SK-N-SH (cell line): ENCODE results near the gene GOLGB1. TPM values are rescaled to one million over a fixed set of nuclear protein-coding genes. Genes with fewer than 3 reads are reported as not detected.

Experiments used
- CTCF ChIA-PET: fragments of 300-600, 350-600 bp; formaldehyde crosslinking; extraction: SDS; loops from one replicate; lab custom pipeline; 2021; lab: Yijun Ruan, JAX
- POLR2A ChIA-PET: fragments of 350-600 bp; sonication (Branson Sonifier 250); formaldehyde crosslinking; extraction: SDS; loops from one replicate; lab custom pipeline; 2020; ENCODE audit warnings: antibody characterized with exemption, inconsistent platforms; lab: Yijun Ruan, JAX
- DNase-seq: peaks from one replicate; pipeline ENCODE4 v3.0.0; 2012
- H2AFZ ChIP-seq: fragments of 200-600 bp; sonication (generic); 2 replicates; pipeline ENCODE4 v1.8.1; 2016; ENCODE audit warnings: antibody characterized with exemption, mild to moderate bottlenecking, low read depth
- H3F3A ChIP-seq: fragments of 200-600 bp; sonication (generic); replicated peaks from 2 replicates; pipeline ENCODE3; 2016; ENCODE audit warnings: antibody characterized with exemption, mild to moderate bottlenecking; ENCODE audit not compliant: insufficient read depth
- H3K27ac ChIP-seq, 2 experiments: fragments of 200-500 bp in 1 of 2; fragments of 200-600 bp in 1 of 2; sonication (Bioruptor generic) in 1 of 2; sonication (generic), shearing (Covaris generic) in 1 of 2; 2 replicates each; pipeline versions ENCODE4 v1.5.1 to v1.6.1; 2014 to 2016; ENCODE audit warnings: low read depth in 2 of 2, inconsistent platforms in 1 of 2, low read length in 1 of 2, mild to moderate bottlenecking in 1 of 2, mixed read lengths in 1 of 2
- H3K27me3 ChIP-seq: fragments of 200-600 bp; sonication (generic), shearing (Covaris generic); 2 replicates; pipeline ENCODE4 v1.6.1; 2016; ENCODE audit warnings: mixed run types; ENCODE audit not compliant: insufficient read depth
- H3K36me3 ChIP-seq, 2 experiments: fragments of 200-500 bp in 1 of 2; fragments of 200-600 bp in 1 of 2; sonication (Bioruptor generic) in 1 of 2; sonication (generic) in 1 of 2; replicated peaks in 1 of 2; 2 replicates each; pipeline versions ENCODE3 to v1.5.1; 2014 to 2016; ENCODE audit warnings: low read length in 1 of 2, mild to moderate bottlenecking in 1 of 2; ENCODE audit not compliant: insufficient read depth in 2 of 2, control insufficient read depth in 1 of 2
- H3K4me1 ChIP-seq, 2 experiments: fragments of 200-500 bp in 1 of 2; fragments of 200-600 bp in 1 of 2; sonication (Bioruptor generic) in 1 of 2; sonication (generic), shearing (Covaris generic) in 1 of 2; 2 replicates each; pipeline versions ENCODE4 v1.5.1 to v1.6.1; 2014 to 2016; ENCODE audit warnings: low read depth in 1 of 2, low read length in 1 of 2, mixed run types in 1 of 2; ENCODE audit not compliant: insufficient read depth in 2 of 2, control insufficient read depth in 1 of 2
- H3K4me2 ChIP-seq: fragments of 200-600 bp; sonication (generic), shearing (Covaris generic); 2 replicates; pipeline ENCODE4 v1.6.1; 2017; ENCODE audit warnings: mixed run types
- H3K4me3 ChIP-seq, 2 experiments: fragments of 200-500 bp in 1 of 2; fragments of 200-600 bp in 1 of 2; sonication (Bioruptor generic) in 1 of 2; sonication (generic), shearing (Covaris generic) in 1 of 2; 2 replicates each; pipeline versions ENCODE4 v1.5.1 to v1.8.1; 2014 to 2016; ENCODE audit warnings: low read depth in 2 of 2, inconsistent platforms in 1 of 2, low read length in 1 of 2, mild to moderate bottlenecking in 1 of 2, mixed read lengths in 1 of 2, moderate library complexity in 1 of 2
- H3K79me2 ChIP-seq: fragments of 200-600 bp; sonication (generic); 2 replicates; pipeline ENCODE4 v1.8.1; 2017; ENCODE audit warnings: mild to moderate bottlenecking; ENCODE audit not compliant: insufficient read depth
- H3K9ac ChIP-seq: fragments of 200-600 bp; sonication (generic); 2 replicates; pipeline ENCODE4 v1.6.1; 2017; ENCODE audit warnings: mixed run types
- H3K9me2 ChIP-seq: fragments of 200-600 bp; sonication (generic); 2 replicates; pipeline ENCODE4 v1.6.1; 2017; ENCODE audit warnings: mixed run types
- H3K9me3 ChIP-seq: fragments of 200-600 bp; sonication (generic); 2 replicates; pipeline ENCODE4 v1.6.1; 2017; ENCODE audit warnings: mixed run types, mild to moderate bottlenecking, moderate library complexity
- H4K20me1 ChIP-seq: fragments of 200-600 bp; sonication (generic); 2 replicates; pipeline ENCODE4 v1.6.1; 2017; ENCODE audit warnings: mild to moderate bottlenecking, mixed run types; ENCODE audit not compliant: insufficient read depth
- CHD2 ChIP-seq: fragments of 150-350 bp; IDR thresholded peaks from 2 replicates; pipeline ENCODE4 v1.6.1; 2018; ENCODE audit warnings: low read length; ENCODE audit not compliant: partially characterized antibody
- FOXJ3 ChIP-seq: sonication (generic); formaldehyde crosslinking; IDR thresholded peaks from 2 replicates; pipeline ENCODE4 v1.5.1; 2020; ENCODE audit warnings: mild to moderate bottlenecking, missing genetic modification reagents
- GABPA ChIP-seq: IDR thresholded peaks from 2 replicates; pipeline ENCODE4 v1.4.0; 2012; ENCODE audit warnings: low read depth, mild to moderate bottlenecking
- GATA2 ChIP-seq: sonication (generic); formaldehyde crosslinking; IDR thresholded peaks from 2 replicates; pipeline ENCODE4 v1.5.0; 2020; ENCODE audit warnings: mild to moderate bottlenecking, missing genetic modification reagents
- NFIC ChIP-seq: IDR thresholded peaks from 2 replicates; pipeline ENCODE4 v1.4.0; 2012; ENCODE audit warnings: borderline replicate concordance
- NRF1 ChIP-seq: IDR thresholded peaks from 2 replicates; pipeline ENCODE4 v1.6.1; 2012; ENCODE audit warnings: low read depth, mild to moderate bottlenecking, low read length
- RAD21 ChIP-seq: IDR thresholded peaks from 2 replicates; pipeline ENCODE4 v1.6.1; 2012; ENCODE audit warnings: mild to moderate bottlenecking, low read length
- RCOR1 ChIP-seq: fragments of 150-350 bp; IDR thresholded peaks from 2 replicates; pipeline ENCODE4 v1.6.1; 2017; ENCODE audit warnings: antibody characterized with exemption, low read length
- SIN3A ChIP-seq: IDR thresholded peaks from 2 replicates; pipeline ENCODE4 v1.6.1; 2012; ENCODE audit warnings: low read depth, mild to moderate bottlenecking, low read length, moderate library complexity, borderline replicate concordance
- TAF1 ChIP-seq: IDR thresholded peaks from 2 replicates; pipeline ENCODE4 v1.6.1; 2012; ENCODE audit warnings: low read depth, mild to moderate bottlenecking, low read length, moderate library complexity, borderline replicate concordance
- TCF12 ChIP-seq: IDR thresholded peaks from 2 replicates; pipeline ENCODE4 v1.4.0; 2012
- TEAD4 ChIP-seq: IDR thresholded peaks from 2 replicates; pipeline ENCODE4 v1.4.0; 2012; ENCODE audit warnings: mild to moderate bottlenecking, borderline replicate concordance; ENCODE audit not compliant: insufficient read depth
- YY1 ChIP-seq: IDR thresholded peaks from 2 replicates; pipeline ENCODE4 v1.4.0; 2012; ENCODE audit warnings: low read depth, mild to moderate bottlenecking
- WGBS: methylation state at CpG from one replicate; pipeline ENCODE4 v1.1.6; 2017; ENCODE audit warnings: low lambda C conversion rate; 5-methylcytosine and 5-hydroxymethylcytosine counted together
- polyA plus RNA-seq, 3 experiments: library from polyadenylated mRNA; depleted of rRNA; stranded (reverse); fragments of >200 nt; gene quantifications; 2 replicates each; pipeline ENCODE4 v1.2.3, GENCODE V29; 2012
- TF ChIP-seq, protein P1 (sequence below): IDR thresholded peaks from 2 replicates; pipeline ENCODE4 v1.4.0; 2012; ENCODE audit warnings: low read depth, borderline replicate concordance
- TF ChIP-seq, protein P2 (sequence below): IDR thresholded peaks from 2 replicates; pipeline ENCODE4 v1.6.1; 2012; ENCODE audit warnings: mild to moderate bottlenecking, low read depth, low read length, moderate library complexity
- TF ChIP-seq, protein P3 (sequence below): fragments of 150-350 bp; IDR thresholded peaks from 2 replicates; pipeline ENCODE4 v1.6.1; 2017; ENCODE audit warnings: antibody characterized with exemption, low read length, low read depth, borderline replicate concordance
- TF ChIP-seq, protein P4 (sequence below): IDR thresholded peaks from 2 replicates; pipeline ENCODE4 v1.4.0; 2012; ENCODE audit warnings: low read depth, borderline replicate concordance
- TF ChIP-seq, protein P5 (sequence below): IDR thresholded peaks from 2 replicates; pipeline ENCODE4; 2012
- TF ChIP-seq, protein P6 (sequence below): IDR thresholded peaks from 2 replicates; pipeline ENCODE4 v1.4.0; 2012; ENCODE audit warnings: low read depth
- TF ChIP-seq, protein P7 (sequence below): fragments of 200-600 bp; sonication (generic); IDR thresholded peaks from 2 replicates; pipeline ENCODE4 v1.6.1; 2017; ENCODE audit warnings: antibody characterized with exemption, mild to moderate bottlenecking, moderate library complexity

Gene GOLGB1
- polyA plus RNA-seq, 1 of the 3 experiments (the other 2 are of a cell fraction) = 10.3 TPM

DNA sequence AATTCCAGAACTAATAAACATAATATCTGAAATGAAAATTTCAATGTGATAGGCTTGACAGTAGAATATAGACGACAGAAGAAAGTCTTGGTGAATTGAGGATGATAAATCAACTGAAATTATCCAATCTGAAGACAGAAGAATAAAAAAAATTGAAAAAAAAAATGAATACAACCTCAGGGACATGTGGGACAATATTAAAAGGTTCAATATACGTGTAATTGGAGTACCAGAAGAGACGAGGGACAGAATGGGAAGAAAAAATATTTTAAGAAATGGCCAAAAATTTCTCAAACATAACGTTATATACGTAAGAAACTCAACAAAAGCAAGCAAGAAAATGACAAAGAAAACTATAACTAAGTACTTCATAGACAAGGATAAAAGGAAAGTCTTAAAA is 45.6 kb downstream of the GOLGB1 start:
- Histone ChIP-seq H3K36me3 (peaks cover 41 to 66% of the 10 kb centered on the region in 2 experiments), H3K79me2 (peaks cover 13% of the 10 kb centered on the region; the same call in 1 of the 2 replicates), H3F3A (no peaks in the 10 kb centered on the region), H4K20me1 (no peaks in the 10 kb centered on the region), H3K4me3 (no peak overlapping the region), H3K27ac (no peak overlapping the region), H3K9me3 (no peaks in the 10 kb centered on the region), H3K9me2 (no peaks in the 10 kb centered on the region), H3K9ac (no peak overlapping the region), H3K4me2 (no peak overlapping the region), H2AFZ (no peak overlapping the region), H3K27me3 (no peaks in the 10 kb centered on the region), H3K4me1 (no peaks in the 10 kb centered on the region)
- ChIA-PET CTCF (interaction anchor here (1.1 kb wide), 1 partner anchor 13 kb away, joined by 3 read pairs; no protein-coding TSS in a partner anchor), POLR2A (no interaction called here)
- 94% methylated on average over 5 of the region's 5 CpGs for WGBS
- no peak for DNase-seq
- TF ChIP-seq, protein P1, sequence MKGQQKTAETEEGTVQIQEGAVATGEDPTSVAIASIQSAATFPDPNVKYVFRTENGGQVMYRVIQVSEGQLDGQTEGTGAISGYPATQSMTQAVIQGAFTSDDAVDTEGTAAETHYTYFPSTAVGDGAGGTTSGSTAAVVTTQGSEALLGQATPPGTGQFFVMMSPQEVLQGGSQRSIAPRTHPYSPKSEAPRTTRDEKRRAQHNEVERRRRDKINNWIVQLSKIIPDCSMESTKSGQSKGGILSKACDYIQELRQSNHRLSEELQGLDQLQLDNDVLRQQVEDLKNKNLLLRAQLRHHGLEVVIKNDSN = no peak
- TF ChIP-seq, protein P2, sequence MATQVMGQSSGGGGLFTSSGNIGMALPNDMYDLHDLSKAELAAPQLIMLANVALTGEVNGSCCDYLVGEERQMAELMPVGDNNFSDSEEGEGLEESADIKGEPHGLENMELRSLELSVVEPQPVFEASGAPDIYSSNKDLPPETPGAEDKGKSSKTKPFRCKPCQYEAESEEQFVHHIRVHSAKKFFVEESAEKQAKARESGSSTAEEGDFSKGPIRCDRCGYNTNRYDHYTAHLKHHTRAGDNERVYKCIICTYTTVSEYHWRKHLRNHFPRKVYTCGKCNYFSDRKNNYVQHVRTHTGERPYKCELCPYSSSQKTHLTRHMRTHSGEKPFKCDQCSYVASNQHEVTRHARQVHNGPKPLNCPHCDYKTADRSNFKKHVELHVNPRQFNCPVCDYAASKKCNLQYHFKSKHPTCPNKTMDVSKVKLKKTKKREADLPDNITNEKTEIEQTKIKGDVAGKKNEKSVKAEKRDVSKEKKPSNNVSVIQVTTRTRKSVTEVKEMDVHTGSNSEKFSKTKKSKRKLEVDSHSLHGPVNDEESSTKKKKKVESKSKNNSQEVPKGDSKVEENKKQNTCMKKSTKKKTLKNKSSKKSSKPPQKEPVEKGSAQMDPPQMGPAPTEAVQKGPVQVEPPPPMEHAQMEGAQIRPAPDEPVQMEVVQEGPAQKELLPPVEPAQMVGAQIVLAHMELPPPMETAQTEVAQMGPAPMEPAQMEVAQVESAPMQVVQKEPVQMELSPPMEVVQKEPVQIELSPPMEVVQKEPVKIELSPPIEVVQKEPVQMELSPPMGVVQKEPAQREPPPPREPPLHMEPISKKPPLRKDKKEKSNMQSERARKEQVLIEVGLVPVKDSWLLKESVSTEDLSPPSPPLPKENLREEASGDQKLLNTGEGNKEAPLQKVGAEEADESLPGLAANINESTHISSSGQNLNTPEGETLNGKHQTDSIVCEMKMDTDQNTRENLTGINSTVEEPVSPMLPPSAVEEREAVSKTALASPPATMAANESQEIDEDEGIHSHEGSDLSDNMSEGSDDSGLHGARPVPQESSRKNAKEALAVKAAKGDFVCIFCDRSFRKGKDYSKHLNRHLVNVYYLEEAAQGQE = no peak
- TF ChIP-seq YY1 (no peak), GATA2 (no peak), RCOR1 (no peak), NFIC (no peak), RAD21 (no peak), TCF12 (no peak), FOXJ3 (no peak), TAF1 (no peak), GABPA (no peak), NRF1 (no peak), TEAD4 (no peak), CHD2 (no peak), SIN3A (no peak)
- TF ChIP-seq, protein P3, sequence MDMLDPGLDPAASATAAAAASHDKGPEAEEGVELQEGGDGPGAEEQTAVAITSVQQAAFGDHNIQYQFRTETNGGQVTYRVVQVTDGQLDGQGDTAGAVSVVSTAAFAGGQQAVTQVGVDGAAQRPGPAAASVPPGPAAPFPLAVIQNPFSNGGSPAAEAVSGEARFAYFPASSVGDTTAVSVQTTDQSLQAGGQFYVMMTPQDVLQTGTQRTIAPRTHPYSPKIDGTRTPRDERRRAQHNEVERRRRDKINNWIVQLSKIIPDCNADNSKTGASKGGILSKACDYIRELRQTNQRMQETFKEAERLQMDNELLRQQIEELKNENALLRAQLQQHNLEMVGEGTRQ = no peak
- TF ChIP-seq, protein P4, sequence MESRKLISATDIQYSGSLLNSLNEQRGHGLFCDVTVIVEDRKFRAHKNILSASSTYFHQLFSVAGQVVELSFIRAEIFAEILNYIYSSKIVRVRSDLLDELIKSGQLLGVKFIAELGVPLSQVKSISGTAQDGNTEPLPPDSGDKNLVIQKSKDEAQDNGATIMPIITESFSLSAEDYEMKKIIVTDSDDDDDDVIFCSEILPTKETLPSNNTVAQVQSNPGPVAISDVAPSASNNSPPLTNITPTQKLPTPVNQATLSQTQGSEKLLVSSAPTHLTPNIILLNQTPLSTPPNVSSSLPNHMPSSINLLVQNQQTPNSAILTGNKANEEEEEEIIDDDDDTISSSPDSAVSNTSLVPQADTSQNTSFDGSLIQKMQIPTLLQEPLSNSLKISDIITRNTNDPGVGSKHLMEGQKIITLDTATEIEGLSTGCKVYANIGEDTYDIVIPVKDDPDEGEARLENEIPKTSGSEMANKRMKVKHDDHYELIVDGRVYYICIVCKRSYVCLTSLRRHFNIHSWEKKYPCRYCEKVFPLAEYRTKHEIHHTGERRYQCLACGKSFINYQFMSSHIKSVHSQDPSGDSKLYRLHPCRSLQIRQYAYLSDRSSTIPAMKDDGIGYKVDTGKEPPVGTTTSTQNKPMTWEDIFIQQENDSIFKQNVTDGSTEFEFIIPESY = no peak
- TF ChIP-seq, protein P5, sequence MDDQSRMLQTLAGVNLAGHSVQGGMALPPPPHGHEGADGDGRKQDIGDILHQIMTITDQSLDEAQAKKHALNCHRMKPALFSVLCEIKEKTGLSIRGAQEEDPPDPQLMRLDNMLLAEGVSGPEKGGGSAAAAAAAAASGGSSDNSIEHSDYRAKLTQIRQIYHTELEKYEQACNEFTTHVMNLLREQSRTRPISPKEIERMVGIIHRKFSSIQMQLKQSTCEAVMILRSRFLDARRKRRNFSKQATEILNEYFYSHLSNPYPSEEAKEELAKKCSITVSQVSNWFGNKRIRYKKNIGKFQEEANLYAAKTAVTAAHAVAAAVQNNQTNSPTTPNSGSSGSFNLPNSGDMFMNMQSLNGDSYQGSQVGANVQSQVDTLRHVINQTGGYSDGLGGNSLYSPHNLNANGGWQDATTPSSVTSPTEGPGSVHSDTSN = no peak
- TF ChIP-seq, protein P6, sequence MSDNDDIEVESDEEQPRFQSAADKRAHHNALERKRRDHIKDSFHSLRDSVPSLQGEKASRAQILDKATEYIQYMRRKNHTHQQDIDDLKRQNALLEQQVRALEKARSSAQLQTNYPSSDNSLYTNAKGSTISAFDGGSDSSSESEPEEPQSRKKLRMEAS = no peak
- TF ChIP-seq, protein P7, sequence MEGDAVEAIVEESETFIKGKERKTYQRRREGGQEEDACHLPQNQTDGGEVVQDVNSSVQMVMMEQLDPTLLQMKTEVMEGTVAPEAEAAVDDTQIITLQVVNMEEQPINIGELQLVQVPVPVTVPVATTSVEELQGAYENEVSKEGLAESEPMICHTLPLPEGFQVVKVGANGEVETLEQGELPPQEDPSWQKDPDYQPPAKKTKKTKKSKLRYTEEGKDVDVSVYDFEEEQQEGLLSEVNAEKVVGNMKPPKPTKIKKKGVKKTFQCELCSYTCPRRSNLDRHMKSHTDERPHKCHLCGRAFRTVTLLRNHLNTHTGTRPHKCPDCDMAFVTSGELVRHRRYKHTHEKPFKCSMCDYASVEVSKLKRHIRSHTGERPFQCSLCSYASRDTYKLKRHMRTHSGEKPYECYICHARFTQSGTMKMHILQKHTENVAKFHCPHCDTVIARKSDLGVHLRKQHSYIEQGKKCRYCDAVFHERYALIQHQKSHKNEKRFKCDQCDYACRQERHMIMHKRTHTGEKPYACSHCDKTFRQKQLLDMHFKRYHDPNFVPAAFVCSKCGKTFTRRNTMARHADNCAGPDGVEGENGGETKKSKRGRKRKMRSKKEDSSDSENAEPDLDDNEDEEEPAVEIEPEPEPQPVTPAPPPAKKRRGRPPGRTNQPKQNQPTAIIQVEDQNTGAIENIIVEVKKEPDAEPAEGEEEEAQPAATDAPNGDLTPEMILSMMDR = no peak
